Calu3 (cell line): ENCODE results near the gene LIMK2. TPM values are rescaled to one million over a fixed set of nuclear protein-coding genes. Genes with fewer than 3 reads are reported as not detected.

Experiments
- BruUV-seq: library from RNA; stranded (reverse); fragments of 400-500 nt; replicated peaks from 2 replicates; lab custom pipeline; 2021; lab: Mats Ljungman, UMichigan
- CTCF ChIA-PET: fragments of 300-600 bp; sonication (Branson Sonifier 250); formaldehyde crosslinking; loops from one replicate; lab custom pipeline; 2022; ENCODE audit warnings: antibody characterized with exemption; lab: Charles Lee
- DNase-seq: peaks from one replicate; pipeline ENCODE4 v3.0.0; 2022
- H3K27ac Mint-ChIP-seq: one replicate; pipeline ENCODE4 v1.8.0; 2022; ENCODE audit warnings: mixed read lengths; ENCODE audit not compliant: unreplicated experiment
- H3K27me3 Mint-ChIP-seq: one replicate; pipeline ENCODE4 v1.8.0; 2022; ENCODE audit warnings: mixed read lengths; ENCODE audit not compliant: unreplicated experiment
- H3K36me3 Mint-ChIP-seq: one replicate; pipeline ENCODE4 v1.8.0; 2022; ENCODE audit warnings: mild to moderate bottlenecking, moderate library complexity, mixed read lengths; ENCODE audit not compliant: insufficient read depth, unreplicated experiment
- H3K4me1 Mint-ChIP-seq: one replicate; pipeline ENCODE4 v1.8.0; 2022; ENCODE audit warnings: mild to moderate bottlenecking, low read depth, mixed read lengths; ENCODE audit not compliant: unreplicated experiment
- H3K4me3 Mint-ChIP-seq: one replicate; pipeline ENCODE4 v1.8.0; 2022; ENCODE audit warnings: mild to moderate bottlenecking, low read depth, moderate library complexity, mixed read lengths; ENCODE audit not compliant: unreplicated experiment
- H3K9me3 Mint-ChIP-seq: one replicate; pipeline ENCODE4 v1.8.0; 2022; ENCODE audit warnings: low read depth, mixed read lengths; ENCODE audit not compliant: unreplicated experiment
- CTCF ChIP-seq: fragments of 200-600 bp; IDR thresholded peaks from one replicate; pipeline ENCODE4 v1.8.0; 2022; ENCODE audit warnings: antibody characterized with exemption; ENCODE audit not compliant: unreplicated experiment
- intact Hi-C: fragments of 100-400 bp; cut with micrococcal nuclease; formaldehyde crosslinking; loops from one replicate; pipeline ENCODE4 v1.10.0; 2022; ENCODE audit not compliant: unreplicated experiment
- total RNA-seq: library from RNA; stranded (reverse); gene quantifications from 2 replicates; pipeline ENCODE4 v1.2.3, GENCODE V29; 2022

Gene LIMK2
- total RNA-seq, 1 experiment from 2014 or later: 59.9 TPM

- TF ChIP-seq CTCF: no peak
- CTCF ChIA-PET: interaction anchor here (0.5 to 3.0 kb wide), 9 partner anchors 11 to 79 kb away, joined by 3 to 19 read pairs (median 5); partner anchors contain the start of gene PIK3IP1
- peaks cover 18% of the 10 kb centered on the region for H3K36me3 Mint-ChIP-seq
- BruUV-seq: no TSS peak
- peak overlapping the region; percentile 85 for H3K4me3 Mint-ChIP-seq
- H3K9me3 Mint-ChIP-seq: no peaks in the 10 kb centered on the region
- peak overlapping the region; percentile 41 for H3K27ac Mint-ChIP-seq
- intact Hi-C loops: loop anchor here (2.0 kb wide), 1 partner anchor 18 kb away; no protein-coding TSS in a partner anchor
- no peaks in the 10 kb centered on the region for H3K27me3 Mint-ChIP-seq
- no peak for DNase-seq
- H3K4me1 Mint-ChIP-seq: peaks cover 49% of the 10 kb centered on the region
Measured at GRCh38 chr22:31212783-31213629, 908 bp downstream of the LIMK2 start.

GRCh38 chr22:31215018-31215535 lies 3.0 kb downstream of the LIMK2 start:
- intact Hi-C loops: no loop called here
- Mint-ChIP-seq H3K4me3 (no peak overlapping the region), H3K4me1 (peaks cover 65% of the 10 kb centered on the region), H3K27me3 (no peaks in the 10 kb centered on the region), H3K27ac (no peak overlapping the region), H3K36me3 (peaks cover 23% of the 10 kb centered on the region), H3K9me3 (no peaks in the 10 kb centered on the region)
- CTCF ChIA-PET: interaction anchor here (0.7 kb wide), 1 partner anchor 27 kb away, joined by 3 read pairs; no protein-coding TSS in a partner anchor
- no TSS peak for BruUV-seq
- no peak for DNase-seq
- no peak for TF ChIP-seq CTCF

- H3K9me3 Mint-ChIP-seq: no peaks in the 10 kb centered on the region
- TF ChIP-seq CTCF: no peak
- peak overlapping the region; percentile 84 for H3K27ac Mint-ChIP-seq
- peaks cover 5% of the 10 kb centered on the region for H3K36me3 Mint-ChIP-seq
- no peak overlapping the region for H3K4me3 Mint-ChIP-seq
- no peaks in the 10 kb centered on the region for H3K27me3 Mint-ChIP-seq
- intact Hi-C loops: no loop called here
- no peak for DNase-seq
- H3K4me1 Mint-ChIP-seq: peaks cover 72% of the 10 kb centered on the region
- CTCF ChIA-PET: interaction anchor here (1.2 to 1.9 kb wide), 2 partner anchors 11 to 54 kb away, joined by 4 to 9 read pairs; no protein-coding TSS in a partner anchor
- no TSS peak for BruUV-seq
Measured at GRCh38 chr22:31218565-31219262, 6.6 kb downstream of the LIMK2 start.

GRCh38 chr22:31221084-31221483 lies 9.0 kb downstream of the LIMK2 start:
- Mint-ChIP-seq H3K9me3 (no peaks in the 10 kb centered on the region), H3K4me1 (peaks cover 52% of the 10 kb centered on the region), H3K4me3 (no peak overlapping the region), H3K27me3 (no peaks in the 10 kb centered on the region), H3K36me3 (peaks cover 5% of the 10 kb centered on the region), H3K27ac (no peak overlapping the region)
- DNase-seq: no peak
- BruUV-seq: no TSS peak
- TF ChIP-seq CTCF: no peak
- CTCF ChIA-PET: no interaction called here
- intact Hi-C loops: no loop called here
